GM18868 (cell line): Measurements from ENCODE around the gene NDUFAF3.

Experiments used
- ATAC-seq: cut with Tn5 transposase; IDR thresholded peaks from one replicate; pipeline ENCODE4 v1.9.1; 2021; ENCODE audit warnings: mild to moderate bottlenecking, moderate library complexity; ENCODE audit not compliant: unreplicated experiment

The NDUFAF3 gene, protein sequence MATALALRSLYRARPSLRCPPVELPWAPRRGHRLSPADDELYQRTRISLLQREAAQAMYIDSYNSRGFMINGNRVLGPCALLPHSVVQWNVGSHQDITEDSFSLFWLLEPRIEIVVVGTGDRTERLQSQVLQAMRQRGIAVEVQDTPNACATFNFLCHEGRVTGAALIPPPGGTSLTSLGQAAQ

DNA sequence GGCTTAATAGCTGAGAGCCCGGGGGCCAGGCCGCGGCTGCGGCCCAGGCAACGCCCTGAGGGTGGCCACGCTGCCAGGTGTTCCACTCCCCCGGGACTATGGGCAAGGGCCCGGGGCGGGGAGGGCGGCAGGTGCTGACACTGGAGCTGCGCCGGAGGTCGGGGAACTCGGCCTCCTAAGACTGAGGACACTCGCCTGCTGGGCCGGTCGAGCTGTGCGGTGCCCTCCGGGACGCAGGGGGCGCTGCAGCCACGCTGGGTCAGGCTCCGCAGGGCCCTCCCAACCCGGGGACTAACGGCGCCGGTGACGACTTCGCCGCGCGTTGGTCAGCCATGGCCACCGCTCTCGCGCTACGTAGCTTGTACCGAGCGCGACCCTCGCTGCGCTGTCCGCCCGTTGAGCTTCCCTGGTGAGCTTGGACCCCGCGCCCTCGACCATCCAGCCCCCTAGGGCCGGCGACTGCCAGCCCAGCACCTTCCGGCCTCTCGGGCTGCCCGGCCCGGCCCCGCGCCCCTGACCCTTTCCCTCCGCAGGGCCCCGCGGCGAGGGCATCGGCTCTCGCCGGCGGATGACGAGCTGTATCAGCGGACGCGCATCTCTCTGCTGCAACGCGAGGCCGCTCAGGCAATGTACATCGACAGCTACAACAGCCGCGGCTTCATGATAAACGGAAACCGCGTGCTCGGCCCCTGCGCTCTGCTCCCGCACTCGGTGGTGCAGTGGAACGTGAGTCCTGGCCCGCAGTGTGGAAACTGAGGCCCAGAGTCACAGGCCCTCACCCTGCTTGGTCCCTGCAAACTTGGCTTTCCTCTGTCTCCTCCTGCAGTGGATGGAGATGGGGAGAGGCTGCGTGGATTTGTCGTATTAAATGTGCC, at the start of gene NDUFAF3:
Gene NDUFAF3 (plus strand): TSS at position 309 of the 875 bp plus-strand sequence. CDS start 24 bp downstream, at position 333.
- peak; percentile 63 for ATAC-seq

DNA sequence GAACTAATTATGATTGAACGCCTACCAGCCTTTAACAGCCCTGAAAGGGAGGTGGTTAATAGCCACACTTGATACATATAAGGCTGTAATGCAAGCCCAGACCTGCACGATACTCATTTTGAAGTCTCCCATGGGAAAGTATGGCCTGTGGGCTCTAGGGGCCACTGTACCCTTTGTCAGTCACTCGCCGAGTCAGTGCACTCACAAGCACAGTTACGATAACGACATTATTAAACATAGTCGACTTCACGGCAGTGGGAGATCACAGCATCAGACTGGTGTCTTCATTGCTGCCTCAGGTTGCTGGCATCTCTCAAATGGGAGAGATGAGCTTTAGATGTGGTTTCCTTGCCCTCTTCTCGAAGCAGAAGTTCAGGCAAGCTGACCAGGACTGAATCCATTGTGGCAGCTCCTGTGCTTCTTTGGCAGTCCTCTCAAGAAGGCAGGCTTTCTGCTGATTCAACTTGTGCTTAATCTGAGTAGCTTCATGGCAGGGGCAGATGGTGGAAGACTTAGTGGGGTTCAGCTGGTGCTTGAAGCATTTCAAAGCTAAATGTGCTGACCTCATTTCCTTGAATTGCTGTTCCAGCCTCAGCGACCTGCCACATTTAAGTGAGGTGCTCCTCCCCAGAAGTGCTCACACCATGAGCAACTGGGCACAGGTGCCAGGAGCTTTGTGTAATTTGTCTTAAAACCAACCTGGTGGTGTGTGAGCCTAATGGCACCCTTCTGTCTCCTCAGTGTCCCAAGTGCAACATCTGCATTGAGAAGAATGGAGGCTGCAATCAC, 47.7 kb upstream of the NDUFAF3 start:
- no peak for ATAC-seq

DNA sequence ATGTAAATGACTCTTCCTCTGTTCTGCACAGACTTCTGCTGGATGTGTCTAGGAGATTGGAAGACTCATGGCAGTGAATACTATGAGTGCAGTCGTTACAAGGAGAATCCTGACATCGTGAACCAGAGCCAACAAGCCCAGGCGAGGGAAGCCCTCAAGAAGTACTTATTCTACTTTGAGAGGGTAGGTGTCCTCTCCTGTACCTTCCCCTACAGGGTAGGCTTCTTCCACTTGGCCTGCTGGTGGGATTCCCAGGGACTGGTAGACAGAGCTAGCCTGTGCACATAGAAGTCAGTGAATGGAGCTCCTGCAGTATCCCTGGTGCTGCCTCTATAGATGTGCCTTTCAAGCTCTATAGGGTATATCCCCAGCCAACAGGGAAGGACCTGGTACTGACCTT, 42.5 kb upstream of the NDUFAF3 start:
- ATAC-seq, result no peak

DNA sequence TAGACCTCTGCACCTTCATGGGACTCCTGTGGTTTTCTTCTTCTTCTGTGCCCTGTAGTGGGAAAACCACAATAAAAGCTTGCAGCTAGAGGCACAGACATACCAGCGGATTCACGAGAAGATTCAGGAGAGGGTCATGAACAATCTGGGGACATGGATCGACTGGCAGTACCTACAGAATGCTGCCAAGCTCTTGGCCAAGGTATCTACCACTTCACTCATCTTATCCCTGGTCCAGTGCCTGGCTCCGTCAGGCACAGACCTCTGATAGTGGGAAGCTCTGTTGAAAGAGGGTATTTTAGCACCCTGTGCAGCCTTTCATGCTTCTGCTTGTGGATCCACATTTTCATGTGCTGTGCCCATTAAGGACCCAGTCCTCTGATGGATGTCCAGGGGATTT, 41.6 kb upstream of the NDUFAF3 start:
- no peak for ATAC-seq

DNA sequence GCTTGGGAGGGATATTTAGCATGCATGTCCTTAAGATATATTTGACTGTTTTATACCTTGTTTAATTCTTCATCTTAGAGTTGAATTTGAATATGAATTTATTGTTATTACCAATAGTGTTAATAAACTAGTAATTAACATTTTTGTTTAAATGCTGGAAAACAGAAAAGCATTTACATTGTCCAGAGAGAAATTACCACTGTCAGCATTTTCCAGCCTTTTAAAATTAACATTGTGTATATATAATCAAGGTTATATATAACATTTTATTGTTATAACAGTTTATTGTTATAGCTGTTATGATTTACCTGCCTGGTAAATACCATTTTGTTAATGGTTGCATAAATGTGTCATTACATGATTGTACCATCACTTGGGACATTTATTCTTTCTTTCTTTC, 39.9 kb upstream of the NDUFAF3 start:
- ATAC-seq, result no peak

DNA sequence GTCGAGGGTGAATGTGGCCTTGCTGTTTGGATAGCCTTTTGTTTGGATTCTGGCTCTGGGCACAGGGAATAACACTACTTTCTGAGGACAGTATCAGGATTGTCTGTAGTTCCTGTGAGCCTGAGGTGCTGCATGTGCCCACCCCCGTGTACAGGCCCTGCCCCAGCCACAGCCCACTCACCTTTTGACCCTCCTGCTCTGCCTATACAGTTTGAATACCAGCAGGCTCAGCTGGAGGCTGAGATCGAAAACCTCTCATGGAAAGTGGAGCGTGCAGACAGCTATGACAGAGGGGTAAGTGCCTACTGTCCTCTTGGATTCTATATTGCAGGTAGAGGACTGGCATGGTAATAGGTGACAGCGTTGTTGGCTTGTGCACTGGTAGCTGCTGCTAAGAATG, 39.2 kb upstream of the NDUFAF3 start:
- ATAC-seq, result no peak

DNA sequence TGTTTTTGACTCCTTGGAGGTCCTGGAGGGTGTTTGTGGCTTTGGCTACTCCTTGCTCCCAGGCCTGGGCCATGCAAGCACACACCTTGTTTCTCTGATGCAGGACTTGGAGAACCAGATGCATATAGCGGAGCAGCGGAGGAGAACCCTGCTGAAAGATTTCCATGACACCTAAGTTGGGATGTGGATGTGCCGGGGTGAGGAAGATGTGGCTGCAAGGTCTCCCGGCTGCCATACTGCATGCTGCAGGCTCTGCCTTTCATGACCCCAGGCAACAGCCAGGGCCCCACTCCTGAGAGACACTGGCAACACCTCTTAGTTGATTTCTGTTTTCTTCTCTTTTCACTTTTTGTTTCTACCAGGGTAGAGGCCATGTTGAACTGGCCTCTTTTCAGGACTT, 38.8 kb upstream of the NDUFAF3 start:
- ATAC-seq, result no peak

DNA sequence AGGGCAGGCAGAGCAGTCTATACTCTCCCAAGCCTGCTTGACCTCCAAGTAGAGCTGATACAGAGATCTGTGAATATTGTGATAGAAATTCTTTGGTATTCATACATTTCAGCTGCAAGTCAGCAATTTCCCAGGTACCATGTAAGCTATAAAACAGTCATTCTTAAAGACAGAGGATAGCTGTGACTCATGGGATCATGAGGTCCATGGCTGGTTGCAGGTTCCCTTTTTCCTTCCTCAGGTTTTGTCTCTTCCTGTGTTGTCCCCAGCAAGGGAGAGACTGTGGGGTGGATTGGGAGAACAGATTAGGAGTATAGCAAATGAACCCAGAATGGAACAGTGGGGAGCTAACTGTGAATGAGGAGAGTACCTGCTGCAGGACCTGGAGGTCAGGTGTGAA, 37.3 kb upstream of the NDUFAF3 start:
- no peak for ATAC-seq

DNA sequence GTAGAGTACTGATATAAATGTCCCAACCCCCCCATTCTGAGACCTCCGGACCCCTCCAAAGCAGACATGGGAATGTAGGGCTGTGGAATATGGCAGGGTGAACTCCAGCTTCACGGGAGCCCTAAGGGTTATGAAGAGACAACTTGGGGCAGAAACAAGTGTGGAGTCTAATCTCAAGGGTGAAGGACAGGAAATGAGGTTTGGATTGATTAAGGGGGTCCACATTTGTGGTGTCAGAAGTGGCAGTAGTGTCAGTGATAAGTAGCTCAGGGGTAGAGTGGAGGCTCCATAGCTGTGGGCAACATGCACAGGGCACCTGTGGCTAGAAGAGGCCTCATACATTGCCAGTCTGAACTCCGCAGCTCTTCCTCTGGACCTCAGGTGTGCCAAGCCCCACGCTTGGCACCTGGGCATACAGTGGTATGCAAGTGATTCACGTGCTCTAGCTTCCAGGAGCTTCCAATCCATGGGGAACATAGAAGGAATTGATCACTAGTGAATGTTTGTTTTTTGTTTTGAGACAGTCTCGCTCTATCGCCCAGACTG, 36.0 kb upstream of the NDUFAF3 start:
- no peak for ATAC-seq

DNA sequence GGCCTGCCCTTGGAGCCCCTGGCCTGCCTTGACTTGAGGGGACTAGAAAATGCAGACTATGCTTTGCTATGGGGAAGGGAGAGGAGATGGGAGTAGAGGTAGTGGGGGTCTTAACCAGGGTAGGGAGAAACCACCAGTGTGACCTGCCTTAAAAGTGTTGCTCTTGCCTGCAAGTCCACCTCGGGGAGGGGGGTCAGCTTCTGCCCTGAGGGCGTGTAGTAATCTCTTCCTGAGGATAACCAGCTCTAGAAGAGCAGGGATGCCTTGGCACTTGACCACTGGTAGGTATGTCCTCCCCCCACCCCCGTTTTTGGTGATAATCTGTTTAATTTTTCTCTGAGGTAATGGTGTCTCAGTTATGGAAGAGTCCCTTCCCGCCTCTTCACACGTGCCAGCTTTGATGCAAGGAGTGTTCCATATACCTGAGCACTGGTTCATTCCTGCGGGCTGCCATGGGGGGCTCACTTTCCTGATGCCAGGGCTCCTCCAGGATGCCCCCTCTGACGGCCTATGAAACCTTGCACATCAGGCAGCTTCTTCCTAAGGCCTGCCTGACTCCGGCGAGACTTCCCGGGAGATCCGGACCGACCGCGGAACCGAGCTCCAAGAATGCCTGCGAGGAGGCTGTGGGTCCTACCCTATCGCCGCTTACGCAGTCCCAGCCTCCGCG, 32.7 kb upstream of the NDUFAF3 start:
- ATAC-seq, result no peak

DNA sequence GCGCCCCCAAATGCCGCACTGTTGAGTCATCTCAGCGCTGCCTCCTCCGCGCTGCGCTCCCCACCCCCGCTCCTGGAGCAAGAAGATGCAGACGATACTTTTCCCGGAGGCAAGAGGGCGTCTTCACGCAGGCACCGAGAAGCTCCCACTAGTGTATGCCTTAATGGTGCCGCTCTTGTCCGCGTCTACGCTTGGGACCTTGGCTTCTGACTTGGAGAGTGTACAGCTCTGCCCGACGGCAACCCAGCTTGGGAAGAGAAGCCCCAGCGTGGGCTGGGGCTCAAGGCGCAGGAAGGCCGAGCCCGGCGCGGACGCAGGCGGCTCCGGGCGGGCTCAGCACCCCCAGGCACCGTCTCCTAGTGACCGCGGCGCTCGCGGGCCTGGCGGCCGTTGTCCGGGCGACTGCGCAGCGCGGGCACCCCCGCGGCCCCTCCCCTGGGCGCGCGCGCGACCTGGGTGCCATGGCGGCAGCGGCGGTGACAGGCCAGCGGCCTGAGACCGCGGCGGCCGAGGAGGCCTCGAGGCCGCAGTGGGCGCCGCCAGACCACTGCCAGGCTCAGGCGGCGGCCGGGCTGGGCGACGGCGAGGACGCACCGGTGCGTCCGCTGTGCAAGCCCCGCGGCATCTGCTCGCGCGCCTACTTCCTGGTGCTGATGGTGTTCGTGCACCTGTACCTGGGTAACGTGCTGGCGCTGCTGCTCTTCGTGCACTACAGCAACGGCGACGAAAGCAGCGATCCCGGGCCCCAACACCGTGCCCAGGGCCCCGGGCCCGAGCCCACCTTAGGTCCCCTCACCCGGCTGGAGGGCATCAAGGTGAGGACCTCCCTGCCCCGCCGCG, 31.9 kb upstream of the NDUFAF3 start, which contains the start of gene P4HTM:
Gene P4HTM (plus strand): TSS at position 446 of the 840 bp plus-strand sequence. CDS start 16 bp downstream, at position 462.
- peak; percentile 59 for ATAC-seq

DNA sequence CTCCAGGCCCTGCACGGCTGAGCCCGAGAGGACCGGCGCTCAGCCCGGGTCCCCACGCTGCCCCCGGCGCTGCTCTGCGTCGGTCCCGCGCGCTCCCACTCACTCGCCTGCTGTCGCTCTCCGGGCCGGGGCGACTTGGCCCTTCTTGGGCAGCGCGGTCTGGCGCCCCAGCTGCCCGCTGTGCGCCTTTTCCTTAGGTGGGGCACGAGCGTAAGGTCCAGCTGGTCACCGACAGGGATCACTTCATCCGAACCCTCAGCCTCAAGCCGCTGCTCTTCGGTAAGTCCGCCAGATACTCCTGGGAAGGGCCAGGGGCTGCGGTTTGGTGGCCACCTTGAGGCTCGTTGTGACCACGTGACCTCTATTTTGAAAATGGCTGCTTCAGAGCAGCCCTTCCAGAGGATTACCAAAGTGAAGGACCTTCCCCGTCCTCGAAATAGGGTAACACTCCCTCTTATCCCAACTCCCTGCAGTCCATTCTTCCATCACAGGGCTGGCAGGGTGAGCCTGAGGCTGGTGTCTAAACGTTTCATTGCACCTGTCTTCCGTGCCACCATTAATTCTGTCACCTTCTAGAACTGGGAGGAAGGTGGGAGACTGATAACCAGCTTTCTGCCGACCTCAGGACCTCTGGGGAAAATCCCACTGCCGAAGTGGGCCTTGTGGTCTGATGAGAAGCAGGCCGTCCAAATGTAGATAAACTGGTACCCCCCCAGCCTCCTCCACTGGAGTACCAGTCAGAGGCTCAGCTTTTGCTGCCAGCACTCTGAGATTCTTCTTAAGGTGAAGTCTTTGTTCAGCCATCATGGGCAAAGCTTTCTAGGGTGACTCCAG, 31.1 kb upstream of the NDUFAF3 start:
- peak; percentile 23 for ATAC-seq

DNA sequence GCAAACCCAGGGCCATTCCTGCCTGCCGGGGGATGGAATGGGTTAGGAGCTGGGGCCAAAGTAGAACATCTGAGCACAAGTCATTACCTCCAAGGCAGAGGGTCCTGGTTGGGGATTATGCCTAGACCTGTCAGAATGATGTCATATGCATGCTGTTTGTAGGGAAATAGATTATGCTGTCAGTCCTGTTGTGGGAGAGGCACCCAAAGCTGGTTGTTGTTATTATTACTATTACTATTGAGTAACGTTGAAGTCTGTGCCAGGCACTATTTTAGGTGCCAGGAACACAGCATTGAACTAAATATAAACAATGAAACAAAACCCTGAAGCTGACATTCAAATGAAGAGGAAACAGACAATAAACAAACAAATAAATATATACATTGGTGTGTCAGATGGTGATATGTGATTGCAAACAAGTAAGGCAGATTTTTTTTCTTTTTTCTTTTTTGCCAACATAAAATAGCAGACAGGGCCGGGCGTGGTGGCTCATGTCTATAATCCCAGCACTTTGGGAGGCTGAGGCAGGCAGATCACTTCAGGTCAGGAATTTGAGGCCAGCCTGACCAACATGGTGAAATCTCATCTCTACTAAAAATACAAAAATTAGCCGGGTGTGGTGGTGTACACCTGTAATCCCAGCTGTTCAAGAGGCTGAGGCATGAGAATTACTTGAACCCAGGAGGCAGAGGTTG, 29.9 kb upstream of the NDUFAF3 start:
- no peak for ATAC-seq

DNA sequence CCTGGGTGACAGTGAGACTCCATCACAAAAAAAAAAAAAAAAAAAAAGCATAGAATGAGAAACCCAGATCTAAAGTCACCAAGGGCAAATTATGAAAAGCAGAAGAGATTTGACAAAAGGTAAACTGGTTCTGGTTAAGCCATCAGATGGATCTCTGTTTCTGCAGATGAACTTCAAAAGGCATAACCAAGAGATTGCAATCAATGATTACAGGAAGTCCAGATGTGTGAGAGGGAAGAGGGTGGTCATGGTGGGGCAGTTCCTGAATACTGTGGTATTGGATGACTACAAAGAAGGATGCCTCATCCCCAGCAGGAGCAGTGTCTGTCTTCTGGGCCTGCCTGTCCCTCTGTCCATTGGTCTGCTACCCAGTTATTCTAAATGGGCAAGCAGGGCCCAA, 28.1 kb upstream of the NDUFAF3 start:
- no peak for ATAC-seq

DNA sequence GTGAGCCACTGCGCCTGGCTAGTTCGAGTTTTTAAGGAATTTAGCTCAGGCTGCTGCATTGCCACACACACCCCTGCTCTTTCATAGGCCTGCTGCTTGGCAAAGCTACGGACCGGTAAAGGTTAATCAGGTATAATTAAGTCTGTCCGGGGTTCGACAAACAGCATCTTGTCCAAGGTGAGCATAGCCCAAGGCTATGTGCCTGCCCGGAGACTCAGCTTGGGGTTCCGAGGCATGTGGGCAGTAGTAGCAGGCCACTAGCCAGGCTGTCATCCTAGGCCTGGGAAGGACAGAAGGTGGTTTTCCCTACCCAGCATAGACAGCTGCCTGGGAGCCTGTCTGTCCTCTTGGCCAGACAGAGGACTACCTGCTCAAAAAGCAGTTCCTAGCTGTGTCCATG, 25.3 kb upstream of the NDUFAF3 start:
- ATAC-seq, result no peak

DNA sequence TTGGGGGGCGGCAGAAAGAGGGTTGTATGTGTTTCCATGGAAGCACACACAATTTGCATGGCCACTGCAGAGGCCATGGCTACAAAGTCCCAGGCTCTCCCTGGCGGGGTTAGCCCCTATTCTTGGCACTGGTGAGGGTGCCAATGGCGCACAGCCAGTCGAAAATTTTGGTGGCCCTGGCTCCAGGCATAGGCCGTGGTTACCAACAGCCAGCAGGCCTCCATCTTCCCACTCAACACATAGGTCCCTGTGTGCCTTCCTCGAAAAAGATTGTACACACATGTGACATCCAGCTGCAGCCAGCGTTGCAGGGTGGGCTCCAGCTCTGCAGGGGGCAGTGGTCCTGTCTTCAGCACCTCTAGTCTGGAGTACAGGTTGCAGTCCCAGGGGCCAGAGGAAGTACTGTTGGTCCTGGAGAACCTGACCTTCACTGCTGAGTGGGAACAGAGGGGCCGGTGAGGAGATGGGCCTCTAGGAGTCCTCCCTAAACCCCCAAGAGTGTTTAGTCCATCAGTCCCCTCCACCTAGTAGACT, 24.8 kb upstream of the NDUFAF3 start:
- no peak for ATAC-seq

DNA sequence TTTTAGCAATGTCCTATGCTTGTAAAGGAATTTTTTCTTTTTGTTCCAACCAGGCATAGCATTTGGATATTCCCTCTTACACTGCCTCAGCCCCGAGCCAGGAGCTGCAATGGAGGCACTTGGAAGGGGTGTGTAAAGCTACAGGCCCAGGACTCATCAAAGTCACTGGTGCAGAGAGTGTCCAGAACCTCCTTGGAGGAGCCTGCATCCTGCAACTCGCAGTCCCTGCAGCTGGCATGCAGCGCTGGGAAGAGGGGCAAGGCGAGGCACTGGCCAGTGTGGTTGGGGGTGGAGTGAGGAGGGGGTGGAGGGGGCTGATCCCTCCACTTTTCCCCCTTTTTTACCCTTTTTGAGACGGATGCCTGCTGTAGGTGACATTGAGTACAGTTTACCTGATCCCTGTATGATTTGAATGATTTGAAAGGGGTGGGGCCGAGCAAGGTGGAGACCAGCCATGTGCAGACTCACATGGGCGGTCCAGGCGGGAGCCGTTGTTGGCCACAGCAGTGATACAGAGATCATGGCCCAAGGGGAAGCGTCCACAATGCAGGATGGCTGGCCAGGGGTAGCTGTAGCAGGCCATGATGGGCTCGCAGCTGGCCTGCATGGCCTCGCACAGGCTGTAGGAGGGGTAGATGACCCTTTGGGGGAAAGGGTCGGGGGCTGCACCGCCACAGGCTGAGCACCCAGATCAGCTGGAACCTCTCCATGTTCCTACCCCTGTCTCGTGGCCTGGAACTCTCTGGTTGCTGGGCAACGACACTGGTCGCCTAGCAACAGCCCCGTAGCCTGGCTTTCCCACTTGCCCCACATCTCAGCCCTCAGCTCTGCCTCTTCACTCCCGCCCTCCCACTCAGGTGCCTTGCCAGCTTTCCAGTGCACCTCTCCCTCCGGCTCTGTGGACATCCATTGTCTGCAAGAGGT, 23.9 kb upstream of the NDUFAF3 start:
- ATAC-seq, result no peak
